ENCODE measurements around the gene SRSF10. TPM values are rescaled to one million over a fixed set of nuclear protein-coding genes. Genes with fewer than 3 reads are reported as not detected.

SRSF10 gene
- total and polyA plus RNA-seq, 2 of the 8 experiments (the other 6 are each of a cell fraction or from before 2014, with no cell fraction given) = 155 to 194 TPM

- Histone ChIP-seq H2BK5ac (ENCODE audit: low read depth, low read length) (no peak overlapping the region), H2BK15ac (ENCODE audit: low read length) (no peak overlapping the region), H3K36me3 (ENCODE audit: control insufficient read depth in 2 of 4, insufficient read depth in 4 of 4, low read length in 3 of 4) (no peaks in the 10 kb centered on the region), H3K27me3 (replicated peaks in 1 of 4; ENCODE audit: control insufficient read depth in 3 of 4, extremely low read depth in 1 of 4, insufficient read depth in 3 of 4, low read length in 3 of 4) (no peaks in the 10 kb centered on the region), H3K4me1 (replicated peaks in 1 of 4; ENCODE audit: control insufficient read depth in 3 of 4, insufficient read depth in 4 of 4, low read length in 3 of 4) (peaks cover 0 to 12% (median 4%) of the 10 kb centered on the region in 4 experiments; a peak in 5 of 7 replicates), H3K18ac (ENCODE audit: extremely low read depth, low read length) (no peak overlapping the region), H4K5ac (ENCODE audit: insufficient read length, low read depth, low read length) (no peak overlapping the region), H3K79me1 (ENCODE audit: low read depth, low read length) (no peaks in the 10 kb centered on the region), H3K9ac (replicated peaks in 1 of 4; ENCODE audit: extremely low read depth in 1 of 4, low read depth in 3 of 4, low read length in 3 of 4) (no peak overlapping the region), H3K56ac (replicated peaks; ENCODE audit: insufficient read length, low read depth, low read length) (no peak overlapping the region), H4K8ac (ENCODE audit: extremely low read depth, insufficient read depth, low read length) (no peak overlapping the region), H3K14ac (ENCODE audit: insufficient read length) (no peak overlapping the region), H3K23me2 (ENCODE audit: low read depth, low read length) (no peaks in the 10 kb centered on the region), H3K4me3 (ENCODE audit: extremely low read depth in 1 of 4, insufficient read depth in 2 of 4, low read depth in 3 of 4, low read length in 4 of 4) (no peak overlapping the region), H3K79me2 (ENCODE audit: control insufficient read depth in 1 of 2, insufficient read depth in 2 of 2, low read length in 2 of 2) (no peaks in the 10 kb centered on the region), H3K4ac (replicated peaks; ENCODE audit: insufficient read length, low read depth, low read length) (no peak overlapping the region), H4K20me1 (replicated peaks in 1 of 2; ENCODE audit: control insufficient read depth in 1 of 2, insufficient read depth in 2 of 2, low read length in 2 of 2) (no peaks in the 10 kb centered on the region), H3K27ac (ENCODE audit: low read depth, low read length) (no peak overlapping the region), H2AFZ (ENCODE audit: low read length) (no peak overlapping the region), H2AK5ac (ENCODE audit: low read depth, low read length) (no peak overlapping the region), H2BK20ac (ENCODE audit: low read length) (no peak overlapping the region), H3K9me3 (ENCODE audit: insufficient read depth in 2 of 2, low read depth in 1 of 2, low read length in 1 of 2) (no peaks in the 10 kb centered on the region), H3K4me2 (ENCODE audit: insufficient read depth in 1 of 2, low read depth in 2 of 2, low read length in 2 of 2) (no peak overlapping the region), H4K91ac (replicated peaks; ENCODE audit: insufficient read length, low read length) (no peak overlapping the region), H3K23ac (ENCODE audit: insufficient read length) (no peak overlapping the region), H2BK120ac (replicated peaks; ENCODE audit: low read depth, low read length) (no peak overlapping the region), H2BK12ac (ENCODE audit: low read depth, low read length) (no peak overlapping the region)
- DNase-seq (ENCODE audit: low read depth in 1 of 2, low spot score in 2 of 2) (no peak), FAIRE-seq (no peak)
- ChIA-PET CTCF (ENCODE audit: partially characterized antibody) (interaction anchor here (1.1 to 1.9 kb wide), 3 partner anchors 8 to 70 kb away, joined by 4 to 6 read pairs (median 4); no protein-coding TSS in a partner anchor), POLR2A (ENCODE audit: partially characterized antibody) (interaction anchor here (2.3 to 2.7 kb wide), 2 partner anchors 39 to 61 kb away, joined by 5 to 14 read pairs; partner anchors contain the start of genes PNRC2 and SRSF10)
- WGBS, 2 experiments (ENCODE audit: extremely low coverage in 1 of 2, insufficient coverage in 1 of 2, insufficient read length in 1 of 2, insufficient replicate concordance in 2 of 2, low coverage in 1 of 2, low lambda C conversion rate in 2 of 2, missing lambda C conversion rate in 1 of 2) = 98% methylated on average over 5 of the region's 5 CpGs; no CpG with 5 or more reads in 1 of the 2 experiments
- no peak for TF ChIP-seq TAF1 (IDR thresholded peaks at IDR 0.05; ENCODE audit: low read depth, low read length)
Observed at GRCh38 chr1:24020025-24020424, 39.9 kb upstream of the SRSF10 start.

Measured in H1 (cell line).